Central memory CD4-positive, alpha-beta T cell (primary cell): Measurements from ENCODE around the gene PAEP.

Source experiments
- DNase-seq: peaks from one replicate; pipeline ENCODE4 v3.0.0; 2022

PAEP gene

DNA sequence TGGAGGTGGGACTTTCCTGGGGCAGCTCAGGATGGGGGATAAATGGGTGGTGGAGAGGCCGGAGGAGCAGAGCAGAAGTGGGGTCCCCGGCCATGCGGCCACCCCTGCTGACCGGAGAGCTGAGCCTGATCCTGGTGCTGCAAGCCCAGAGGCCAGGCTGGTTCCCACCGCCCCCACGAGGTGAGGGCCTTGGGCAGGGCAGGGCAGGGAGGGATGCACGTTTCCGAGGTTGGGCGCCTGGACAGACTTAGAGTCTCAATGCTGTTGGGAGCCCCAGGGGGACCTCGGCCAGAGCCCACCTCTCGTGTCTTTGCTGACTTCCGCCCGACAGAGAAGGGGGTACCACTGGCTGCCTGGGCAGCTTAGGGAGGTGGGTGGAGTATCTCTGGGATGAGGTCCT, 10.1 kb upstream of the PAEP start:
- DNase-seq, result no peak

DNA sequence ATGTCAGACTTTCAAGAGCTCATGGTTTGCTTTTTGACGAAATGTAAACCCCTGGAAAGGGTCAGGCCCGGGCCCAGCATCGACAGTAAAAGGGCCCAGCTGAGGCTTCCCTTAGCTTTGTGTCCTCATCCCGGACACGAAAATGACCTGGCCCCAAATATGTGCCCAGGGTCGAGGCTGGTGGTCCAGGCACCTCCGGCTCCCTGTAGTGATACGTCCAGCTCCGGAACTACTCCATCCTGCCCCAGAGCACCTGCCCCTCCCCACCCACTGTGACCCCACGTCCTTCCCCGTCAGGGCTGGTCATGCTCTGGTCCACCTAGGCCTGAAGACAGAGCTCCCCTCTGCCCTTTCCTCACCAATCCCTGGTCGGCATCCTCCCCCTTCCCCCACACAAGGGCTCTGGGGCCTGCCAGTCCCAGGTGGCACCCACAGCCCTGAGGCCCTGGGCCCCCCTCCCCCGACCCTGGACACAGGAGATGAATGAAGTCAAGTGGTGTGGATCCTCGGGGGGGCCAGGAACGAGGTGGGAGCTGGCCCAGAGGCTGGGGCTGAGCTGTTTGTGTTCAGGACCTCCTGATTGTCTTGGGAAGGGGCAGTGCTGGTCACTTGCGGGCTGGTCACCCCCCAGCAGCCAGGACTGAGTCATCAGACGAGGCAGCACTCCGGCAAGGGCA, 9.4 kb upstream of the PAEP start:
- DNase-seq, result no peak

GRCh38 chr9:135552698-135553171, 8.8 kb upstream of the PAEP start:
- DNase-seq, result no peak

DNA sequence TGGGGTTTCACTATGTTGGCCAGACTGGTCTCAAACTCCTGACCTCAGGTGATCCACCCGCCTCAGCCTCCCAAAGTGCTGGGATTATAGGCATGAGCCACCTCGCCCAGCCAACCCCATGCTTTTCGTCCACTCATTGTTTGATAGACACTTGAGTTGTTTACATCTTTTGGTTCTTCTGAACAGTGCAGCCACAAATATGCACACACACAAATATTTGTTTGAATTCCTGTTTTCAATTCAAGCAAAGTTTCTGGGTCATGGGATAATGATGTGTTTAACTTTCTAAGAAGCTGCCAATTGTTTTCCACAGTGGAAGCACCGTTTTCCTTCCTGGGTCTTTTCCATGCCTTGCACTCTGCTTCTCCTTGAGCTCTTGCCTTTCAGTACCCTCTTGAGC, 6.8 kb upstream of the PAEP start:
- DNase-seq, result no peak

DNA sequence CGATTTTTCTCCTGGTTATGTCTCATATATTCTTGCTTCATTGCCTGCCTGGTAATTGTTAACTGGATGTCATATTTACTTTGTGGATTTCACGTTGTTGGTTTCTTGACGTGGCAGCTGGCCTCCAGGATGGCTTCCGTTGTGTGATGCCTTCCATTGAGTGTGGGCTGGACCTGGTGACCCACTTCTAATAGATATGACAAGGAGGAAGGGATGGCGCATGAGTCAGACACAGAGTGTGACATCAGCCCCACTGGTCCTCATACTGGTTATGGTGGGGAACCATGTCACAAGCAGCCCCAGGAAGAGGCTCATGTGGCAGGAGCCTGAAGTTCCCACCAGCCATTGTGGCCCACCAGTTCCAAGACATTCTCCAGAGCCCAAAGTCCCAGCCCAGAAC, 6.4 kb upstream of the PAEP start:
- DNase-seq, result no peak

GRCh38 chr9:135555910-135556309, 5.6 kb upstream of the PAEP start:
- no peak for DNase-seq

GRCh38 chr9:135559606-135560005, 1.9 kb upstream of the PAEP start:
- DNase-seq, result no peak

- no peak for DNase-seq
Measured at GRCh38 chr9:135562235-135562745, 734 bp downstream of the PAEP start.

DNA sequence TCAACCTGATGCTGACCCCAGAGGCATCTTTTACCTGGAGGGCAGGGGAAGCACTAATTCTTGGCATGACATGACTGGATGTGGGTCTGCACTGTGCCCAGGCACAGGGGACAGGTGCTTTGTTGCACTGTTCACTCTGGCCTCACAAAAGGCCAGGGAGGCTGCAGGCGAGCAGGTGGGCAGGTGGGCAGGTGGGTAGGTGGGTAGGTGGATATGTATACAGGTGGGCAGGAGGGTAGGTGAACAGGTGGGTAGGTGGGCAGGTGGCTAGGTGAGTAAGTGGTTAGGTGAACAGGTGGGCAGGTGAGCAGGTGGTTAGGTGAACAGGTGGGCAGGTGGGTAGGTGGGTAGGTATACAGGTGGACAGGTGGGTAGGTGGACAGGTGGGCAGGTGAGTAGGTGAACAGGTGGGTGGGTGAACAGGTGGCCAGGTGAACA, 1.5 kb downstream of the PAEP start:
- DNase-seq, result no peak

DNA sequence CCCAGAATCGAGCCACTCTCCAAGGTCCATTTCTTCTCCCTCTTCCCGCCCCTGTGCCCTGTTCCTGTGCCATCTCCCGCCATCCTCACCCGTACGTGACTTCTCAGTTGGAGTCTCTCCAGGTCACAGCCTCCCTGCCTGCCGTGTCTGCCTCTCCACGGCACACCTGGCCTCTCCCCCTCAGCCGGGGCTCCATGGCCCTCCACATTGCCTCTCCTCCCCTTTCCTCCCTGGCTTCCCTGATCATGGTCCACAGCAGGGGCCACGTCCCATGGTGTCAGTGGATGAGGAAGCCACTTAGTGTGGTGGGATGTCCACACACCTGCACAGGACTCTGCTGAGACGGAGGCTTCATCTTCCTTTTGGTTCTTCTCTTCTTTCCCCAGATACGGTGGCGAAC, 2.3 kb downstream of the PAEP start:
- DNase-seq, result no peak

DNA sequence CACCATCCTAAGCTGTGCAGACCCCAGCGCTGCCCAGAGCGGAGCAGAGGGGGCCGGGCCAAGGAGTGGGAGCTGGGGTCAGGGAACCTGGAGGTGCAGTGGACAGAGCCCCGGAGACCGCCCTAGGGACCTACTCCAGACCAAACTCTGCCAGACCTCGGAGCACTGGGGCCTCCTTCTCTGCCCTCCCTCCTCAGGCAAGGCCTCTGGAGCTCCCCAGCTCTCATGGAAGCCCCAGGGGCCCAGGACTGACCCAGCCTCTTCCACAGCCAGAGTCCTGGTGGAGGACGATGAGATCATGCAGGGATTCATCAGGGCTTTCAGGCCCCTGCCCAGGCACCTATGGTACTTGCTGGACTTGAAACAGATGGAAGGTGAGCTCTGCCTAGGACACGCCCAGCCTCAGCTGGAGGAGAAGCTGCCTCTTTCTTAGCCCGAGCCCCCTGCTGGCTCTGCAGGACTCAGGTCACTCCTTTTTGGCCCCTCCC, 3.6 kb downstream of the PAEP start:
- no peak for DNase-seq

GRCh38 chr9:135565636-135566035, 4.1 kb downstream of the PAEP start:
- DNase-seq, result no peak

- DNase-seq, result no peak
Measured at GRCh38 chr9:135566552-135566951, 5.0 kb downstream of the PAEP start.

- no peak for DNase-seq
Measured at GRCh38 chr9:135567311-135567710, 5.8 kb downstream of the PAEP start.

GRCh38 chr9:135568026-135568425, 6.5 kb downstream of the PAEP start:
- DNase-seq, result no peak

GRCh38 chr9:135570456-135570855, 8.9 kb downstream of the PAEP start:
- DNase-seq, result no peak

GRCh38 chr9:135572233-135572632, 10.7 kb downstream of the PAEP start:
- DNase-seq, result no peak

DNA sequence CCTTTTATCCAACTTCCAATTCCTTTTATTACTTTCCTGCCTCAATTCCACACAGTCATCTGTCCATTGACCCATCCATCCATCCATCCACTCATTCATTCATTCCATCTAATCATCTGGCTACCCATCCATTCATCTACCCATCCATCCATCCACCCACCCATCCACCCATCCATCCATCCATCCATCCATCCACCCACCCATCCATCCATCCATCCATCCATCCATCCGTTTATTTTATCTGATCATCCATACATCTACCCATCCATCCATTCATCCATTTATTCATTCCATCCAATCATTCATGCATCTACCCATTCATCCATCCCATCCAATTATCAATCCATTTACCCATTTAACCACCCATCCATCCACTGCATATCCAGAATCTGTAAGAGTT, 11.6 kb downstream of the PAEP start:
- no peak for DNase-seq

DNA sequence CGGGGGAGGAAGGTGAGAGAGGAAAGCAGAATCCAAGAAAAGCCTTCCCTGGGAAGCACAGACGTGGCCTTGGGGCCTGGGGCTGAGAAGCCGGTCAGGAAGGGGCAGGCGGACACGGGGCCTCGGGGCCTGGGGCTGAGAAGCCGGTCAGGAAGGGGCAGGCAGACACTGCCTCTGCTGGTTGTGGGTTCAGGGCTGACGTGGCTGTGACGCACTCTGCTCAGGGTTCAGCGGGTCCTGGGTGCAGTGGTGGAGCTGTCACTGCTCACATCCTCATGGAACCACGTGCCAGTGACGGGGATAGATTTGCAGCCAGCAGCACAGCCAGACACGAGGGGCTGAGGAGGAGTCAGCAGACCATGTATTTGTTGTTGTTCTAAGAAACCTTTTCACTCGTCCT, 12.8 kb downstream of the PAEP start:
- DNase-seq, result no peak

GRCh38 chr9:135574943-135575342, 13.4 kb downstream of the PAEP start:
- no peak for DNase-seq

GRCh38 chr9:135575995-135576631, 14.6 kb downstream of the PAEP start:
- no peak for DNase-seq

- DNase-seq, result no peak
Measured at GRCh38 chr9:135577256-135577655, 15.7 kb downstream of the PAEP start.

DNA sequence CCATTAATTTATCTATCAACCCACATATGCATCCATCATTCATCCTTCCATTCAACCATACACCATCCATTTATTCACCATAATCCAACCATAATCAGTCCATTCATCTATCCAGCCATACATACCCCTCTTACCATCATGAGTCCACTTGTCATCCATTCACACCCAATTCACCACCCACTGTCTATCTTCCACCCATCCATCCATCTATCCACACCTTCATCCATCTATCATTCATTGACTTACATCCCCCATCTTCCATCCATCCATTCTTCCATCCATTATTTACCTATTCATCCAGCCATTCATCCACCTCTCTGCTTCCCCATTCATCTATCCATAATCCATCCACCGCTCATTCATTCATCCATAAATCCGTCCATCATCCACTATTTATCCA, 17.8 kb downstream of the PAEP start:
- no peak for DNase-seq

DNA sequence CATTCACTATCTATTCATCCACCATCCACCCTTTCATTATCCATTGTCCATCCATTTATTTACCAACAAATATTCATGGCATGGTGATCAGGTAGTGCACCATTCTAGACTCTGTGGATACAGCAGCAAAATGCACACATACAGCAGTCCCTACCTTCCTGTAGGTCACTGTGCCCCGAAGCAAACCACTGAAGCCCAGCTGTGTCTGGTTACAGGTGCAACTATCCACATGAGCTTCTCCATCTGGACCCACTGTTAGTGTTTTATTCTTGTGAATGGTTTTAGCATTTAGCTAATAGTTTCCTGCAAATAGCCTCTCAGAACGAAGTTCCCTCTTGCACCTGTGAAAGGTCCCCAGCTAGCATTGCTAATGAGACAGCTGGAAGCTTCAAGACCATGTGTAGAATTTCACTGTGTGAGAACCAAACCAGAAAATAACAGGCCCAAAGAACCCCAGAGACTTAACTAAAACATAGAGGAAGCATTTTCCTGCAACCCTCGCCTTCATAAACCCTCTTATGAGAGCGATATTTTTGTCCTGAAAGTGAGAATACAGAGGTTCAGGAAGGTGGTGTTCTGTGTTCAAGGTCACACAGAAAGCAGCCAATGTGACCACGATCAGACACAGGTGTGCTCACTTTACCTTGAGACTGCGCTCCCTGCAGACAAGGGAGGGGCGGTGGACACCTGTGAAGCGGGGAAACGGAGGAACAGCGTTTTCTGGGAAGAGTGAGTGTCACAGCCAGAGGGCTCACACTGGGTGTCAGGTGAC, 18.5 kb downstream of the PAEP start:
- DNase-seq, result no peak
